Activated CD4-positive, CD25-positive, alpha-beta regulatory T cell treated with anti-CD3 and anti-CD28 coated beads, Interleukin-2, amount 50 U/mL, for 16 hours (primary cell): Measurements from ENCODE around the gene KCNN3.

Source experiments
- DNase-seq: peaks from one replicate; pipeline ENCODE4 v3.0.0-alpha.2; 2020; ENCODE audit warnings: low read depth, low spot score

The KCNN3 gene

DNA sequence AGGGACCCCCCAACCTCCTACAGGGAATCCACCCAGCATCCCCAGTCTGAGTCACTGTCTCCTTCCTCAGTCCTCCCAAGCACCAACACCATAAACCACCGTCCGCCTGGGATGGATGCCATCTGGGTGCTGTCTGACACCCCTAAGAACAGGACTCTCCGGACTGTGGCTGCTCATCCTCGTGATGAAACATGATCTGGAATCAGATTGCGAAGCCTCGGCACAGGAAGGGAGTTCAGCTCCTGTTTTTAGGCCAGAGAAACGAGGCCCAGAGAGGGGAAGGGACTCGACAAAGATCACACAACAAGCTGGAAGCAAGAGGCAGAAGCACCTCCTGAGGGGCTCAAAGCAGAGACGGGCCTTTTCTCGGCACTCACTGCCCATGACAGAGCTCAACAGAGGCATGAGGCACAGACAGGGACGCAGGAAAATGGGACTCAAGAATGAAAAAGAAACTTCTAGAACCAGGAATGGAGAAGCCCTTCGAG lies 8.4 kb downstream of the KCNN3 start:
- no peak for DNase-seq

DNA sequence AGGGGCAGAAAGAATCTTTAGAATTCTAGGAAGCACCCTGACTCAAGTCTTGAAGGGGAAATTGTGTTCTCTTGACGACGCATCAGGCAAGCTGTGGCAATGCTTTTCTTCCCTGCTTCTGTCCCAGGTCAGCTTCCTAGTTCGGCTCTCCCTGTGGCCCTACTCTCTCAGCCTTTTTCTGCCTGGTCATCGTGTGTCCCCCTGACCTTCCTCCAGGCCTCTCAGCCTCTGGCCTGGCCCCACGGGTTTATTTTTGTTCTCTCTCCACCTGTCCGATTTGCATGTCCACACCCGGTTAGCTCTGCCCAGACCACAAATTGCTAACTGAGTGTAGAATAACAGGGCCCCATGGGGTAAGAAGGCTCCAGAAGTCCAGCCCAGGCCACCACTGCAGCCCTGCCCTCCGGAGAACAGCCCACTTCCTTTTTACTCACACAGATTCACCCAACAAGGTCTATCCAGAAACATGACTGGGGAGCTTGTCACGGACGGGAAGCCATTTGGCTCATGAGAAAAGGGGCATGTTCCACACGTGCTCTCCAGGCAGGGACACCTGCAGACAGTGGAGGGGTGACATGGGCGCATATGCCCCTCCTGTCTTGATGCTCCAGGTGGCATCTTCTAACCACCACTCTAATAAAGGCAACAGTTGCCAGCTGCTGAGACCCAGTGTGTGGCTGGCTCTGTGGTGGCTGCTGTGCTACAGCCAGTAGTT lies 9.8 kb downstream of the KCNN3 start:
- no peak for DNase-seq

DNA sequence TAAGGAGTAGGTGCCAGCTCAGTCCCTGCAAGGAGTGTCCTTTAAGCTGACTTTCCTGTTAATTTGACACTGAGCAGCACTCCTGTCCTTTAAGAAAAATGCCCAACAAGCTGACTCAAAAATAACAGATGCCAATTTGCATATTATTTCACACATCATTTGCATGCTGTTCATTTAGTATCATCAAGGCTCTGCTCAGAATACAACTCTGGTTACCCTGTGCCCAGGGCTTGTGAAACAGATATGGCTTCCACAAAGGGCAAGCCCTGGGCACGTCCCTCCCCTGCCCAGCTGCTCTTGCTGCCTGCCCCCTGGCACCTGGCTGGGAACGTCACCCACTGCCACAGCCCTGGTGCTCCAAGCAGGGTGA lies 10.3 kb downstream of the KCNN3 start:
- DNase-seq: no peak

DNA sequence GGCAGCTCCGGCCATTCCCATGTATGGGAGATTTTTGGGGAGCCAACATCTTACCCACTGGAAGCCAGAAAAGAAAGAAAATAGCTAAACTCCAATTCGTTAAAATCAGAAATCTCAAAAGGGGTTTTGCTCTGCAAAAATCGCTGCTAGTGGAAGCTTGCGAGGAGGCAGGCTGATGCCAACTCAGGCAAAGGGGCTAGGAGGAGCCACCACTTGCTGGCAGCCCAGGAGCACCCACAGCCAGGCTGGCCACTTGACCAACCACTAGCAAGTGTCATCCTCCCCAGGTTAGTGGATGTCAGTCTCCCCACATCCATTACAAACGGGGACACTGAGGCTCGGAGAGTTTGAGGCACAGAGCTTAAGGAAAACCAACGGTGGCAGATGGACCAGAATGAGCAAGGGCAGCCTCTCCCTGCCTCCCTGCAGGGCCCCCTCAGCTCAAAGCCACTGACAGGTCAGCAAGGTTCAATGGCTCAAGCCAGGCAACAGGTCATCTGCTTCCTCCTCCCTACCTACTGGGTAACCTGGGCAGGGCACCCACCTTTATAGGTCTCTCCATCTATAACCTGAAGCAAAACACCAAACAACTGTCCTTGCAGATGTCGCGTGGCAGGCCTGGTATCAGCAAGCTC lies 10.8 kb downstream of the KCNN3 start:
- no peak for DNase-seq

DNA sequence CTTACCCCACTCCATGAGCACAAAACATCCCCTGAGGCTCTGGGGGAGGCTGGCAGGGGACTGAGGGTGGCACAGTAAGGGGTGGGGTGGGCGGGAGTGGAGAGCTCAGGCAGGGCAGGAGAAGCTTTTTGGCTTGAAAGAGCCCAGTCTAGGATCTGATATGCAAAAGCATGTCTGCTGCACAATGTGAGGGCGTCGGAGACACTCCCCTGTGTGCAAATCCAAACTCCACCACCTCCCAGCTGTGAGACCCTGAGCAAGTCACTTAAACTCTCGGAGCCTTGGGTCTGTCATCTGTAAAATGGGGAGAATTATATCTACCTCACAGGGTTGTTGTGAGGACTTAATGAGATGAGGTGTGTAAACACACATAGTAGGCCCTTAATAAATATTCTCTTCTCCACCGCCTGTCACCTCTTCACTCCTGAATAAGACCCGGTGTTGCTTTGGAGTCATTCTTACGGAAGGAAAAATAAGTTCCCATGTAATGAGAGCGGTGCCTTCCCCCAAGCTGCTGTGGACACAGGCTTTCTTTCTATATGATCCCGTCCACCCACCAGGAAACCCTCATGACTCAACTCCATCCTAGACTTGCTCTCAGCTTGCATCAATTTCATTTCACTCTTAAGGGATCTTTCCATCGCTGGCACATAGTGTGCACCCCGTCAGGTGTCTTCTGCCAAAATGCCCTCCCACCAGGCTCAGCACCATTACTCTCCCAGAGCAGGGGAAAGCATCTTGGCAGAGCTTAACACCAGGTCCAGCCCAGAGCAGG lies 12.5 kb downstream of the KCNN3 start:
- no peak for DNase-seq

DNA sequence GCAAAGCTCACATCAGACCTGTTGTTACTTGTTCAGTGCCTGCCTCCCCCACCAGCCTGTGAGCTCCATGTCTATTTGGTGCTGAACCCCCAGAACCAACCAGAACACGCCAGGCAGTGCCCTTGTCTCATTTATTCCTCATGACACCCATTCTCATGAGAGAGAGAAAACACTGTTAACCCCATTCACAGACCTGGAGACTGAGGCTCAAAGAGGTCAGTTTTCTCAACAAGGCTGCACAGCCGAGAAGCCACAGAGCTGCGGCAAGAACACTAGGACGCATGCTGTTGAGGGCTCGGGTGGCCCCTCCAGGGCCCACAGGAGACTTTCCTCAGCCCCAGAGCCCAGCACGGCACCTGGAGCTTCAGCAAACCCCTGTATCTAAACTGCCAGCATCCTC lies 13.1 kb downstream of the KCNN3 start:
- DNase-seq: no peak

DNA sequence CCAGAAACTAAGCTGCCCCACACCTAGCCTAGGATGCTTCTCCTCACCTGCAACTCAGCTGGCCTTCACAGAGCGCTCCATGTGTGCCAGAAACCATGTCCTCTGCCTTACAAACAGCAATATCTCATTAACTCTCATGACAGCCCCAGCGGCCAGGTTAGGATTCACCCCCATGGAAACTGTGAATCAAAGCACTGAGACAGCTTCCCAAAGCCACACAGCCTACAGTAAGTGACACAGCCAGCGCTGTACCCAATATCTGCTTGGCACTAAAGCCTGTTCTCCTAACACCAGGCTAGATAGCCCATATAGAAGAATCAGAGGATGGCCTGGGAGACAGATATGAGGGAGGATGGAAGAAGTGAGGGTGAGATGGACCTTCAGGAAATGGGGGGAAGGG lies 13.5 kb downstream of the KCNN3 start:
- DNase-seq: no peak

DNA sequence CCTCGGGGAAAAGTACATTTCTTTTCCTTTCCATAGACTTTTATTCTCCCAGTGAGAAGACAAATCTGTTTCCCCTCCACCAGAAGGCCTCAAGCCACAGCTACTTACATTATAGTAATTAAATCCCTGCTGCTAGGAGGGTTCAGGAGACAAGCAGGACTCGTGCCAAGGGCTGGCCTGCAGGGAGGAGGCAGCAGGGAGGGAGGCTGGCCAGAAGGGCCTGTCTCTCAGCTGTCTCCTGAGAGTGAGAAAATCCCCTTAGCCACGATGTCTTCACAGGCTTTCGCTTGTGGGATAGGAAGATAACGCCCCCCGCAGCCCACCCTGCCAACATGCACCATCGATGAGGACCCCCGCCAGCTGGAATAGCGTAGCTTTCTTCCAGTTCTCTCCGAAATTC lies 14.0 kb downstream of the KCNN3 start:
- no peak for DNase-seq

DNA sequence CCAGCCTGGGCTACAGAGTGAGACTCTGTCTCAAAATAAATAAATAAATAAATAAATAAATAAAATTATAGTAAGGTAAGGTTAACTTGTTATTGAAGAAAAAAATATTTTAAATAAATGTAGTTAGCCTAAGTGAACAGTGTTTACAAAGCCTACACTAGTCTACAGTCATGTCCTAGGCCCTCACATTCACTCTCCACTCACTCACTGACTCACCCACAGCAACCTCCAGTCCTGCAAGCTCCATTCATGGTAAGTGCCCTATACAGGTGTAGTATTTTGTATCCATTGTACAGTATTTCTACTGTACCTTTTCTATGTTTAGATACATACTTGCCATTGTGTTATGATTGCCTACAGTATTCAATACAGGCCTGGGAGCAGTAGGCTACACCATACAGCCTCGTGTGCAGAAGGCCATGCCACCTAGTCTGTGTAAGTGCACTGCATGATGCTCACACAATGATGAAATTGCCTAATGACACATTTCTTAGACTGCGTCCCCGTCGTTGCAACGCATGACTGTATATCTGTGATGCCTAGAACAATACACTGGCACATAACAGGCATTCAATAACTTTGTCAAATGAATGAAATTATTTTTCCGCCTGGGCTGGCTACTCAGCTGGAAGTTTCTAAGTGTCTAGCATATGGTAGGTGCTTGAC lies 14.8 kb downstream of the KCNN3 start:
- no peak for DNase-seq

DNA sequence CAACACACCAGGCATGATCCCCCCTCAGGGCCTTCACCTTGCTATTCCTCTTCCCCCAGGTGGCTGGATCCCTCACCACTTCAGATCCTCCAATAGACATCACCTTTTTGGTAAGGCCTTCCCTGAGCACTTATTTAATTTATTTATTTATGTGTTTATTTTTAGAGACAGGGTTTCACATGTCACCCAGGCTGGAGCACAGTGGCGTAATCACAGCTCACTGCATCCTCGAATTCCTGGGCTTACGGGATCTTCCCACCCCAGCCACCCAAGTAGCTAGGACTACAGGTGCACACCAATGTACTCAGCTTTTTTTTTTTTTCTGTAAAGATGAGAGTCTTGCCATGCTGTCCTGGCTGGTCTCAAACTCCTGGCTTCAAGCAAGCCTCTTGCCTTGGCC lies 17.2 kb downstream of the KCNN3 start:
- DNase-seq: no peak

DNA sequence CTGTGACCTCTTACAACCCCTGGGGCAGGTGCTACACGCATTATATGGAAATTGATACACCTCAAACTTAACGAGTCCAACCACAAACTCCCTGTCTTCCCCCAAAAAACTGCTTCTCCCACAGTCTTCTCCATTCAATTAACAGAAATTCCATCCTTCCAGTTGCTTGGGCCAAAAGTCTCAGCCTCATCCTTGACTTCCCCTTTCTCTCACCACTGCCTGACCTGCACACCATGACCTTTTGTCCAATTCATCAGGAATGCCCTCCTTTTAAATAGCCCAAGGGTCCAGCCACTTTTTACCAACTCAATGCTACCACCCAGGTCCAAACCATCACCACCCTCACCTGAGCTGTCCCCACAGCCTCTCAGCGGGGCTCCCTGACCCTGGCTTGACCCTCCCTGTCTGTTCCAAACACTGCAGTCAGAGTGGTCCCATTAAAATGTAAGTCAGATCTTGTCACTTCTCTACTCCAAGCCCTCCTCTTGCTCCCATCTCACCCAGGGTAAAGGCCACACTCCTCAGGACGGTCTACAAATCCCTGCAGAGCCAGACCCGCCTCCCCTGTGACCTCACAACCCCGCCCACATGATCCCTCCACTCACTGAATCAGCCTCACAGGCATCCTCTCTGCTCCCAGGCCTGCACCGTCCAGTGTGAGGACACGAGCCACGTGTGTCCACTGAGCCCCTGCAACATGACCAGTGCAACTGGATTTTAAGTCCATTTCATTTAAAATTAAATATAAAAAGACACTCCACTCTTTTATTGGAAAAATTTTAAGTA lies 18.5 kb downstream of the KCNN3 start:
- DNase-seq: no peak

DNA sequence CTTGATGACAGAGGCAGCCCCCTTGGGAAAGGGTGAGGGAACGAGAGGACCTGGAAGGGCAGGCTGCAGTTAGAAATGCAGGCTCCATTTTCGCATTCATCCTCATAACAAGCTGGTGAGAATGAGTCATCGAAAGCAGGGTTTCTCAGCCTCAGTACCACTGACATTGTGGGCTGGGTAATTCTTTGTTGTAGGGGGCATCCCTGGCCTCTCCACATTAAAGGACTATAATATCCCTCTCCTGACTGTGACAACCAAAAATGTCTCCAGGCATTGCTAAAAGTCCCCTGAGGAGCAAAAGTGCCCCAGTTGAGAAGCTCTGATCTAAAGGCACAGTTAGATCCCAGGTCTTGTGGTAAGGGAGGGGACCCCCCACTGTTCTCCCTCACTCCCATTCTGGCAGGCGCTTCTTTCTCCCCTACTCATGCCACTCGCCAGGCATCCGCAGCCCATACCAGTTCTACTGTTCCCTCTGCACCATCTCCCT lies 20.4 kb downstream of the KCNN3 start:
- DNase-seq: no peak

DNA sequence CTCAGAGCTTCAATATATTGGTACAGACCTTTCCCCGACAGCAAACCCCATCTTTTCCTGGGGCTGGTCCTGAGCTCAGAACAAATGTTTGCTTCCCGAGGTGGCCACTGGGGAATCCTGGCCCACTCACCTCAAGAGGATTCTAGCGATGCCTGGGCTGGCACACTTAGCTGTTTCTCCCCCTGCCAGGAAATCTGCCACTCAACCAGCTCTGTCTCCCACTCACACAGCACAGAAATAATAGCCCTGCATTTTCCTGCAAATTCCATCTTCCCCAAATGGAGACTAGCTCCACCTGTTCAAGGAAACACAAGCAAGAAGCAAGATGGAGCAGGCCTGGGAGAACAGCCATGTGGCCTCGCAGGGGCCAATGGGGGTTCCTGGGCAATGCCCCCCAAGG lies 21.1 kb downstream of the KCNN3 start:
- no peak for DNase-seq

DNA sequence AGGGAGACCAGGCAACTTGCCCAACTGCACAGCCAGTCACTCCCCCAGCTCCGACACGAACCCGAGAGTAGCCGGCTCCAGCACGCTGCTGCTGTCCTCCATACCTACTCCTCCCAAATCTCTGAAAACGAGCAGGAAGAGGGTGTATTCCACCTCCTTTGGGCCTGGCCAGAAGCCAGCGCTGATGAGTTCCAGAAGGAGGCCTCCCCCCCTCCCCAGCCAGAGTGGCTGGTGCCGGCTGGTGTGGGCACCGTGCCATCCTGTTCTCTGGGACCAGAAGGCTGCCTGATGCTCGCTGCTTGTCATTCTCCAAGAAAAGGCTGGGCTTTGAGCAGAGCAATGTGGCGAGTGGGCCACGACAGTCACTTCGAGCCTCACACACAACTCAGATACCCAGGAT lies 22.2 kb downstream of the KCNN3 start:
- no peak for DNase-seq

DNA sequence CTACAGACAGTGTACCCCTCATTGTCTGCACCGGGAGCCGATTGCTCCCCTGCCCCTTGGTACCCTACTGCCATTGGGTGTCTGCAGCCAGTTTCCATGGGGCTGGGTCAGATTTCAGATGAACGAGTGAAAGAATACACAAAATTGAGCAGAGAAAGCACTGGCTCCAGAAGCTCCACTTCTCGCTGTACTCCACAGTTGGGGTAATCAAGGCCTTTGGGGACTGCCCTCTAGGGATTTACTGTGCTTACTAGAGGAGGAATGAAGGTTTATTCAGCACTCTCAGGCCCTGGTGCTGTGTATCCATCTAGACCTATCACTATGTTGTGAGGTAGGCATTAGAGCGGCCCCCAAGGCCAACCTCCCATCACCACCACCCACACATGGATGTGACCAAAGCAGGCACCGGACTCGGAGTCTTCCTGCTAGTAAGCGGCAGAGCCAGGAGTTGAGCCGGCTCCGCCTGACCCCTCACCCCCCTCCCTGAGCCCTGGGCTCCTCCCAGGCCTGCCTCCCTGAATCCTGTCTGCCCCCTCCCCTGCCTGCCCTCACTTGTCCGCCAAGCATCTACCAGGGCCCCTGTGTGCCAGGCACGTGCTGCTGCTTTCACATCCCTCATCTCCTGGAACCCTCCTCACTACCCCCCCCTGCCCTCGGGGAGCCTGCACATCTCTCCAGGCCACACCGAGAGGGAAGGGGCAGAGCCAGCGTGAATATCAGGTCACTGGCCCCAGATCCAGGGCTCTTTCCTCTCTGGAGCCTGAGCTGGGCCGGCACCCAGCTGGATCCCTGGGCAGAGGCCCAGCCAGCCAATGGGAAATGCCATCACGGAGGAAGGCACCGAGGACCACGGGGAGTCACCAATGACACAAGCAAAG lies 23.3 kb downstream of the KCNN3 start:
- no peak for DNase-seq

DNA sequence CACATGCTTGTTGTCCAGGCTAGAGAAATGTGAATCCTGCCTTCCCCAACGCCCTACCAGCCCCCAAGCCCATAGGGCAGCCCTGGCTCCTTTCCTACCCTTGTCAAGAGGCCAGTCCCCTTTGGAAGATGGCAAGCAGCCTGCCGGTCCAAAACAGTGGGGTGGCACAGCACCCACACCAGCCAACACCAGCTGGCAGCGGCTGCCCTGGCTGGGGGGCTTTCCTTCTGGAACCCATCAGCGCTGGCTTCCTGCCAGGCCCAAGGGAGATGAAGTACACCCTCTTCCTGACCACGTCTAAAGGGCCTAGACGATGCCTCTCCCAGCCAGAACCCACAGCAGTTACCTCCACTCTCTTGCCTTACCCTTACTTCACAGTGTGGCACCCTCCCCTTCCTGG lies 24.2 kb downstream of the KCNN3 start:
- DNase-seq: no peak

DNA sequence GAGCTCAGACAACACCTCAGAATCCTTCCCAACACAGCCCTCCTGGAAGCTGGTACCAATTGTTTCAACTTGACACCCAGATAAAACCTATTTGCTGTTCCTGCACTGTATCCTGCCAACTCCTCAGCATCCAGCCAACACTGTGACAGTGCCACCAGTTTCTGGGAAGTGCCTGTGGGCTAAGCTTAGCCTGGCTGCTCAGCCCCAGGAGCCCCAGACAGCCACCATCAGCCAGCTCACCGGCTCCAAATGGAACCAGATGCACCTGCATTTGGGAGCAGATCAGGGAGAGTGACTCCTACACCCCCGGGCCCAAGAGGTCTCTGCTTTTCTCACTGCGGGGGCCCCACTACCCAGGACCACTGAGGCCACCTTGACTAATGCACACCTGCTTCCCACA lies 24.9 kb downstream of the KCNN3 start:
- DNase-seq: no peak

DNA sequence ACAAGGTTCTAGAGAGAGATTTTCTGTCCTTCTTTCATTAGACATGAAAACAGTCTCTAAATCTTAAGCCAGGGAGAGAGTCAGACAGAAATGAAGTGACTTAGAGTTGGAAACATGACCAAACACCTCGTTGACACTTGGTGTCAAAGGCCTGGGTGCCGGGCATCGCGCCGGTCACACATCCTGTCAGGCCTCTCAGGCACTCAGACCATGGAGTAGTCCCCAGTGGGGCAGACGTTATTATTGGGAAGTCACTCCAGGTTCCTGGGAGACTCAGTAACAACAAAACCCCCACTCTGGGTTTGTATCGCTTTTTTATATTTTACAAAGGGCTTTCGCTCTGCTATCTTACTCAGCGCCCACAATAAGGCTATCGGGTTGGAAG lies 25.8 kb downstream of the KCNN3 start:
- DNase-seq: no peak

DNA sequence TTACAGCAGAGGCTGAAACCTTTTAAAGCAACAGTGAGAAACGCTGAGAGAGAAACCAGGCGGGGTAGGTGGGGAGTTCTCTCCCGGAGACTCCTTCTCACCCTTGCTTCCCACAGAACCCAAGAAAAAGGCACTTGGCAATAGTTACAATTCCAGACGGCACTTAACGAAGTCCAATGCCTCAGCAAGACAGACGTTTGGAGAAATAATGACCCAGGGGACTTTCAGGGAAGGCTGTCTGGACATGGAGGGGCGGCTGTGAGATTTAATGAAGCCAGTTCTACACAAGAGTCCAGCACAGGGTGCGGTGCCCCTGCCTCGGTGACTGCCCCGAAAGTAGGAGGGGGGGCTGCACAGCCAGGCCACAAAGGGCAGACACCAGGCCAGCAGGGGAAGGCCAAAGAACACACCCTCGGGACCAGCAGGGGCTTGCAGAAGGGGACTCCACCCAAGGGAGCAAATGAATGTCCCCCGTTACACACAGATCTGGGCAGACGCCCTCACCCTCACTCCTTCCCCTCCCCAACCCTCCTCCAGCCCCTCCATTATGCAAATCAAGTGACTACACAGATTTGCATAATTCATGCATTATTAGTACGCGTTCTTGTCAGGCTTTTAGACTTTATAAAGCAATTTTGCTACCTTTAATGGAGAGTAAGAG lies 26.3 kb downstream of the KCNN3 start:
- no peak for DNase-seq

DNA sequence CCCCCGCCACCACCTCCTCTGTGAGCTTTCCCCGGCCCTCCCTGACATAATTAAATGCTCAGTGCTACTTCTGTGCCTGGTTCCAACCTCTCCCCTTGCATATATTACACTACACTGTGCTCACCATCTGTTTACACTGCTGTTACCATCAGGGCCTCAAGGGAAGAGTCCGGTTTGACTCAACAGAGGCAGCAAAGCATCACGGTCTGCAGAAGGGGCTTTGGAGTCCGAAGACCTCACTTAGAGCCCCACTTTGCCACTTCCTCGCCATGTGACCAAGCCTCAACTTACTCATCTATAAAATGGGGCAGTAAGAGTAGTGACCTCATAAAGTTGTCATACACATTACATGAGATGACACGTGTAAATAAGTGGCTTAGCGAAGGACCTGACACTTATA lies 27.4 kb downstream of the KCNN3 start:
- no peak for DNase-seq
